CD14-positive monocyte (primary cell): ENCODE results near the gene POU2F1. TPM values are rescaled to one million over a fixed set of nuclear protein-coding genes. Genes with fewer than 3 reads are reported as not detected.

Source experiments
- DNase-seq, 3 donors: peaks; one replicate each; pipeline ENCODE4 v3.0.0-alpha.2; 2011 to 2022
- H2AFZ ChIP-seq: 2 replicates; pipeline ENCODE4 v1.6.0; 2012; ENCODE audit warnings: mild to moderate bottlenecking, low read depth, low read length, inconsistent platforms; ENCODE audit not compliant: insufficient read depth, poor library complexity, severe bottlenecking
- H3K27ac ChIP-seq, 2 donors: 1 replicate in 1 of 2; 2 replicates in 1 of 2; pipeline ENCODE4 v1.5.1; 2012 to 2013; ENCODE audit warnings: low read length in 2 of 2, control low read depth in 1 of 2, inconsistent platforms in 1 of 2, low read depth in 1 of 2, mild to moderate bottlenecking in 1 of 2
- H3K27me3 ChIP-seq, 2 donors: one replicate each; pipeline versions ENCODE4 v1.6.0 to v1.6.1; 2011 to 2013; ENCODE audit warnings: low read length in 2 of 2; ENCODE audit not compliant: control insufficient read depth in 2 of 2, insufficient read depth in 2 of 2
- H3K36me3 ChIP-seq, 2 donors: replicated peaks in 1 of 2; 1 replicate in 1 of 2; 2 replicates in 1 of 2; pipeline versions ENCODE4 v1.5.1 to v1.6.1; 2012 to 2013; ENCODE audit warnings: low read length in 2 of 2, control low read depth in 1 of 2, inconsistent platforms in 1 of 2, mild to moderate bottlenecking in 1 of 2; ENCODE audit not compliant: insufficient read depth in 2 of 2, control insufficient read depth in 1 of 2
- H3K4me1 ChIP-seq, 2 donors: 1 replicate in 1 of 2; 2 replicates in 1 of 2; pipeline versions ENCODE4 v1.5.1 to v1.6.1; 2012 to 2013; ENCODE audit warnings: low read length in 2 of 2, control low read depth in 1 of 2, inconsistent platforms in 1 of 2, mild to moderate bottlenecking in 1 of 2, moderate library complexity in 1 of 2; ENCODE audit not compliant: insufficient read depth in 2 of 2, control insufficient read depth in 1 of 2
- H3K4me2 ChIP-seq: replicated peaks from 2 replicates; pipeline ENCODE3; 2012; ENCODE audit warnings: low read length, moderate library complexity, mild to moderate bottlenecking; ENCODE audit not compliant: poor library complexity, severe bottlenecking; ENCODE audit errors: extremely low read depth
- H3K4me3 ChIP-seq, 3 experiments: fragments of 200-600 bp in 1 of 3; sonication (generic) in 1 of 3; replicated peaks in 1 of 3; 1 replicate in 2 of 3; 2 replicates in 1 of 3; pipeline ENCODE4 v1.5.1; 2011 to 2013; ENCODE audit warnings: low read length in 3 of 3, mild to moderate bottlenecking in 3 of 3, control low read depth in 2 of 3, low read depth in 2 of 3, inconsistent platforms in 1 of 3, moderate library complexity in 1 of 3
- H3K79me2 ChIP-seq: 2 replicates; pipeline ENCODE4 v1.6.0; 2012; ENCODE audit warnings: mild to moderate bottlenecking, control low read depth, inconsistent platforms, low read length, moderate library complexity; ENCODE audit not compliant: insufficient read depth
- H3K9ac ChIP-seq: 2 replicates; pipeline ENCODE4 v1.6.0; 2017; ENCODE audit warnings: low read length, mild to moderate bottlenecking; ENCODE audit not compliant: insufficient read depth, poor library complexity, severe bottlenecking
- H3K9me3 ChIP-seq, 2 donors: replicated peaks in 1 of 2; 1 replicate in 1 of 2; 2 replicates in 1 of 2; pipeline versions ENCODE4 v1.5.1 to v1.6.1; 2012 to 2013; ENCODE audit warnings: low read length in 2 of 2, control low read depth in 1 of 2; ENCODE audit not compliant: control insufficient read depth in 1 of 2, insufficient read depth in 1 of 2
- H4K20me1 ChIP-seq: 2 replicates; pipeline ENCODE4 v1.6.0; 2012; ENCODE audit warnings: mild to moderate bottlenecking, low read length, control low read depth, moderate library complexity; ENCODE audit not compliant: insufficient read depth
- H3K27ac Mint-ChIP-seq, 7 donors: one replicate each; pipeline ENCODE4 v1.8.0; 2020; ENCODE audit warnings: mild to moderate bottlenecking in 7 of 7, mixed read lengths in 7 of 7, moderate library complexity in 6 of 7, inconsistent platforms in 2 of 7
- H3K27me3 Mint-ChIP-seq, 3 donors: one replicate each; pipeline ENCODE4 v1.8.0; 2021 to 2022; ENCODE audit warnings: low read depth in 3 of 3, mild to moderate bottlenecking in 3 of 3, mixed read lengths in 3 of 3, moderate library complexity in 3 of 3, inconsistent platforms in 1 of 3
- H3K36me3 Mint-ChIP-seq, 2 donors: one replicate each; pipeline ENCODE4 v1.8.0; 2020; ENCODE audit warnings: mixed read lengths in 2 of 2, inconsistent platforms in 1 of 2, mild to moderate bottlenecking in 1 of 2
- H3K4me1 Mint-ChIP-seq: one replicate; pipeline ENCODE4 v1.8.0; 2020; ENCODE audit warnings: mild to moderate bottlenecking, mixed read lengths
- H3K4me3 Mint-ChIP-seq, 2 donors: one replicate each; pipeline ENCODE4 v1.8.0; 2020; ENCODE audit warnings: mild to moderate bottlenecking in 2 of 2, mixed read lengths in 2 of 2, moderate library complexity in 1 of 2
- H3K9me3 Mint-ChIP-seq, 7 donors: one replicate each; pipeline ENCODE4 v1.8.0; 2020 to 2022; ENCODE audit warnings: mixed read lengths in 7 of 7, mild to moderate bottlenecking in 6 of 7, moderate library complexity in 6 of 7, inconsistent platforms in 2 of 7
- CTCF ChIP-seq: fragments of 200-600 bp; IDR thresholded peaks from one replicate; pipeline ENCODE4 v1.8.0; 2022; ENCODE audit warnings: antibody characterized with exemption, mild to moderate bottlenecking
- WGBS: methylation state at CpG from one replicate; pipeline ENCODE4 v1.1.5; 2013; ENCODE audit warnings: missing lambda C conversion rate; ENCODE audit not compliant: insufficient coverage; 5-methylcytosine and 5-hydroxymethylcytosine counted together
- intact Hi-C, 2 donors: fragments of 100-400 bp; cut with micrococcal nuclease; formaldehyde crosslinking; loops; one replicate each; pipeline versions ENCODE4 v1.15.0 to v1.15.1; 2023
- polyA plus RNA-seq, 3 donors: library from polyadenylated mRNA; depleted of rRNA in 1 of 3; unstranded in 2 of 3; stranded (reverse) in 1 of 3; fragments of 300-500 nt in 2 of 3; fragments of >200 nt in 1 of 3; fragmentation: Illumina TruSeq in 2 of 3; gene quantifications; 1 replicate in 2 of 3; 2 replicates in 1 of 3; pipeline ENCODE4 v1.2.3, GENCODE V29; 2012 to 2021

Gene POU2F1
- polyA plus RNA-seq, 3 donors, result 2.3 to 4.2 (median 3.9) TPM

- H3K27ac Mint-ChIP-seq, result no peak overlapping the region
- Histone ChIP-seq H3K27me3 (no peaks in the 10 kb centered on the region), H3K9me3 (no peaks in the 10 kb centered on the region), H3K4me2 (no peak overlapping the region), H2AFZ (no peak overlapping the region), H3K9ac (no peak overlapping the region), H3K4me1 (no peaks in the 10 kb centered on the region), H4K20me1 (no peaks in the 10 kb centered on the region), H3K4me3 (no peak overlapping the region), H3K36me3 (no peaks in the 10 kb centered on the region), H3K27ac (no peak overlapping the region), H3K79me2 (no peaks in the 10 kb centered on the region)
- peaks cover 0 to 2% (median 1%) of the 10 kb centered on the region in 3 donors for H3K27me3 Mint-ChIP-seq
- intact Hi-C loops, result no loop called here
- no peak for TF ChIP-seq CTCF
- WGBS, result 88% methylated on average over 4 of the region's 9 CpGs
- no peak overlapping the region for H3K4me3 Mint-ChIP-seq
- H3K36me3 Mint-ChIP-seq, result no peaks in the 10 kb centered on the region
- peaks cover 2 to 6% (median 3%) of the 10 kb centered on the region in 7 donors for H3K9me3 Mint-ChIP-seq
- DNase-seq, result no peak
- H3K4me1 Mint-ChIP-seq, result no peaks in the 10 kb centered on the region
Observed at GRCh38 chr1:167190747-167191237, 29.9 kb upstream of the POU2F1 start.

- H3K79me2 ChIP-seq, result no peaks in the 10 kb centered on the region
- no peak overlapping the region for H3K27ac Mint-ChIP-seq
- H4K20me1 ChIP-seq, result no peaks in the 10 kb centered on the region
- H3K4me2 ChIP-seq, result no peak overlapping the region
- H3K9me3 ChIP-seq, result no peaks in the 10 kb centered on the region
- no peak overlapping the region for H3K4me3 Mint-ChIP-seq
- H3K27ac ChIP-seq, result no peak overlapping the region
- H3K4me1 ChIP-seq, result no peaks in the 10 kb centered on the region
- peaks cover 0 to 2% (median 1%) of the 10 kb centered on the region in 3 donors for H3K27me3 Mint-ChIP-seq
- DNase-seq, result no peak
- no peak for TF ChIP-seq CTCF
- no CpG with 5 or more reads among the region's 1 CpG for WGBS
- intact Hi-C loops, result no loop called here
- no peak overlapping the region for H2AFZ ChIP-seq
- no peaks in the 10 kb centered on the region for H3K36me3 Mint-ChIP-seq
- peaks cover 2 to 6% (median 3%) of the 10 kb centered on the region in 7 donors for H3K9me3 Mint-ChIP-seq
- no peaks in the 10 kb centered on the region for H3K36me3 ChIP-seq
- no peaks in the 10 kb centered on the region for H3K4me1 Mint-ChIP-seq
- H3K4me3 ChIP-seq, result no peak overlapping the region
- no peak overlapping the region for H3K9ac ChIP-seq
- H3K27me3 ChIP-seq, result no peaks in the 10 kb centered on the region
Observed at GRCh38 chr1:167191958-167192357, 28.7 kb upstream of the POU2F1 start.
